ENCODE measurements around the gene GFRA4.

- no peak for TF ChIP-seq USF2 (IDR thresholded peaks at IDR 0.05)
- TF ChIP-seq, protein P1, sequence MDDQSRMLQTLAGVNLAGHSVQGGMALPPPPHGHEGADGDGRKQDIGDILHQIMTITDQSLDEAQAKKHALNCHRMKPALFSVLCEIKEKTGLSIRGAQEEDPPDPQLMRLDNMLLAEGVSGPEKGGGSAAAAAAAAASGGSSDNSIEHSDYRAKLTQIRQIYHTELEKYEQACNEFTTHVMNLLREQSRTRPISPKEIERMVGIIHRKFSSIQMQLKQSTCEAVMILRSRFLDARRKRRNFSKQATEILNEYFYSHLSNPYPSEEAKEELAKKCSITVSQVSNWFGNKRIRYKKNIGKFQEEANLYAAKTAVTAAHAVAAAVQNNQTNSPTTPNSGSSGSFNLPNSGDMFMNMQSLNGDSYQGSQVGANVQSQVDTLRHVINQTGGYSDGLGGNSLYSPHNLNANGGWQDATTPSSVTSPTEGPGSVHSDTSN (IDR thresholded peaks at IDR 0.05) = no peak
- no peak for TF ChIP-seq ELK1 (IDR thresholded peaks at IDR 0.05; ENCODE audit: low read depth, low read length)
- no peak for TF ChIP-seq CEBPB (IDR thresholded peaks at IDR 0.05)
- TF ChIP-seq, protein P2, sequence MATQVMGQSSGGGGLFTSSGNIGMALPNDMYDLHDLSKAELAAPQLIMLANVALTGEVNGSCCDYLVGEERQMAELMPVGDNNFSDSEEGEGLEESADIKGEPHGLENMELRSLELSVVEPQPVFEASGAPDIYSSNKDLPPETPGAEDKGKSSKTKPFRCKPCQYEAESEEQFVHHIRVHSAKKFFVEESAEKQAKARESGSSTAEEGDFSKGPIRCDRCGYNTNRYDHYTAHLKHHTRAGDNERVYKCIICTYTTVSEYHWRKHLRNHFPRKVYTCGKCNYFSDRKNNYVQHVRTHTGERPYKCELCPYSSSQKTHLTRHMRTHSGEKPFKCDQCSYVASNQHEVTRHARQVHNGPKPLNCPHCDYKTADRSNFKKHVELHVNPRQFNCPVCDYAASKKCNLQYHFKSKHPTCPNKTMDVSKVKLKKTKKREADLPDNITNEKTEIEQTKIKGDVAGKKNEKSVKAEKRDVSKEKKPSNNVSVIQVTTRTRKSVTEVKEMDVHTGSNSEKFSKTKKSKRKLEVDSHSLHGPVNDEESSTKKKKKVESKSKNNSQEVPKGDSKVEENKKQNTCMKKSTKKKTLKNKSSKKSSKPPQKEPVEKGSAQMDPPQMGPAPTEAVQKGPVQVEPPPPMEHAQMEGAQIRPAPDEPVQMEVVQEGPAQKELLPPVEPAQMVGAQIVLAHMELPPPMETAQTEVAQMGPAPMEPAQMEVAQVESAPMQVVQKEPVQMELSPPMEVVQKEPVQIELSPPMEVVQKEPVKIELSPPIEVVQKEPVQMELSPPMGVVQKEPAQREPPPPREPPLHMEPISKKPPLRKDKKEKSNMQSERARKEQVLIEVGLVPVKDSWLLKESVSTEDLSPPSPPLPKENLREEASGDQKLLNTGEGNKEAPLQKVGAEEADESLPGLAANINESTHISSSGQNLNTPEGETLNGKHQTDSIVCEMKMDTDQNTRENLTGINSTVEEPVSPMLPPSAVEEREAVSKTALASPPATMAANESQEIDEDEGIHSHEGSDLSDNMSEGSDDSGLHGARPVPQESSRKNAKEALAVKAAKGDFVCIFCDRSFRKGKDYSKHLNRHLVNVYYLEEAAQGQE (IDR thresholded peaks at IDR 0.05) = no peak
- no peak for TF ChIP-seq RAD21 (conservative IDR thresholded peaks at IDR 0.05 in 1 of 2, IDR thresholded peaks at IDR 0.05 in 1 of 2)
- TF ChIP-seq ZSCAN20 (CRISPR knock-in tag; IDR thresholded peaks at IDR 0.05) = no peak
Measured at GRCh38 chr20:3653921-3654320, 9.3 kb downstream of the GFRA4 start.
